ENCODE results near the gene PCDHB10.

Gene PCDHB10

DNA sequence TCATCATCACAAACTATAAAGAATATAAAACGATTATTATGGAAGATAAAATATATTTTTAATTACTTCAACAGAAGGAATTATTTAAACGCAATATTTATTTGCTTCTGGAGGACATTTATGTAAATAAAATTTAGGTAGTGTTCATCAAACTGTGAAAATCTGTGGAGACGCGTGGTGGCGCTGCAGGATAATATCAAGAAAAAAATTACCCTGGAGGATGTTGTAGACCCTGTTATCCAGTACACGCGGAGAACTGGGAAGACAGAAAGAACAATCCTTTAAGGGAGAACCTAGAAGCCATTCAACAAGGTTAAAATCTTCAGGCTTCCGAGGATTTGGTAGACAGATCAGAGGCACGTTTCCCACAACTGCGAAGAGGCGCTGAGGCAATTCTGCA is 16.3 kb downstream of the PCDHB10 start, which contains the start of gene PCDHB12:
PCDHB12 (plus strand) TSS at position 242 of the 400 bp plus-strand sequence. CDS start 189 bp downstream, outside the sequence.
- TF ChIP-seq, protein P1, sequence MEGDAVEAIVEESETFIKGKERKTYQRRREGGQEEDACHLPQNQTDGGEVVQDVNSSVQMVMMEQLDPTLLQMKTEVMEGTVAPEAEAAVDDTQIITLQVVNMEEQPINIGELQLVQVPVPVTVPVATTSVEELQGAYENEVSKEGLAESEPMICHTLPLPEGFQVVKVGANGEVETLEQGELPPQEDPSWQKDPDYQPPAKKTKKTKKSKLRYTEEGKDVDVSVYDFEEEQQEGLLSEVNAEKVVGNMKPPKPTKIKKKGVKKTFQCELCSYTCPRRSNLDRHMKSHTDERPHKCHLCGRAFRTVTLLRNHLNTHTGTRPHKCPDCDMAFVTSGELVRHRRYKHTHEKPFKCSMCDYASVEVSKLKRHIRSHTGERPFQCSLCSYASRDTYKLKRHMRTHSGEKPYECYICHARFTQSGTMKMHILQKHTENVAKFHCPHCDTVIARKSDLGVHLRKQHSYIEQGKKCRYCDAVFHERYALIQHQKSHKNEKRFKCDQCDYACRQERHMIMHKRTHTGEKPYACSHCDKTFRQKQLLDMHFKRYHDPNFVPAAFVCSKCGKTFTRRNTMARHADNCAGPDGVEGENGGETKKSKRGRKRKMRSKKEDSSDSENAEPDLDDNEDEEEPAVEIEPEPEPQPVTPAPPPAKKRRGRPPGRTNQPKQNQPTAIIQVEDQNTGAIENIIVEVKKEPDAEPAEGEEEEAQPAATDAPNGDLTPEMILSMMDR (IDR thresholded peaks at IDR 0.05): peak; percentile 61

DNA sequence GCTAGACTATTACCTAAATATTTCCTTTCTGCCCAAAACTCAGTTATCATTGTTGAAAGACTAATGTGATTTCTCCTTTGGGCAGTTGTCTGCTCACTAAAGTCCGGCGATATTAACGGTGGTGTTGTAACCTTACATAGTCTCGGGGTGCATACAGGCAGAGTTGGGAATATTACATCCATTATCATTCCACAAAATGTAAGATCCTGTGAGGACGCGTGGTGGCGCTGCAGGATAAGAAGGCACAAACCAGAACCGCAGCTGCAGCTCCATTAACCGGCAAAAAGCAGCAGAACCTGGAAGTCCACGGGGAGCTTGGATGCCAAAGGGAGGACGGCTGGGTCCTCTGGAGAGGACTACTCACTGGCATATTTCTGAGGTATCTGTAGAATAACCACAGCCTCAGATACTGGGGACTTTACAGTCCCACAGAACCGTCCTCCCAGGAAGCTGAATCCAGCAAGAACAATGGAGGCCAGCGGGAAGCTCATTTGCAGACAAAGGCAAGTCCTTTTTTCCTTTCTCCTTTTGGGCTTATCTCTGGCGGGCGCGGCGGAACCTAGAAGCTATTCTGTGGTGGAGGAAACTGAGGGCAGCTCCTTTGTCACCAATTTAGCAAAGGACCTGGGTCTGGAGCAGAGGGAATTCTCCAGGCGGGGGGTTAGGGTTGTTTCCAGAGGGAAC is 21.6 kb downstream of the PCDHB10 start, which contains the start of gene PCDHB13:
PCDHB13 (plus strand) TSS at position 264 of the 684 bp plus-strand sequence; CDS start at position 469, 205 bp downstream.
- TF ChIP-seq, protein P1 (IDR thresholded peaks at IDR 0.05): peak; percentile 57

DNA sequence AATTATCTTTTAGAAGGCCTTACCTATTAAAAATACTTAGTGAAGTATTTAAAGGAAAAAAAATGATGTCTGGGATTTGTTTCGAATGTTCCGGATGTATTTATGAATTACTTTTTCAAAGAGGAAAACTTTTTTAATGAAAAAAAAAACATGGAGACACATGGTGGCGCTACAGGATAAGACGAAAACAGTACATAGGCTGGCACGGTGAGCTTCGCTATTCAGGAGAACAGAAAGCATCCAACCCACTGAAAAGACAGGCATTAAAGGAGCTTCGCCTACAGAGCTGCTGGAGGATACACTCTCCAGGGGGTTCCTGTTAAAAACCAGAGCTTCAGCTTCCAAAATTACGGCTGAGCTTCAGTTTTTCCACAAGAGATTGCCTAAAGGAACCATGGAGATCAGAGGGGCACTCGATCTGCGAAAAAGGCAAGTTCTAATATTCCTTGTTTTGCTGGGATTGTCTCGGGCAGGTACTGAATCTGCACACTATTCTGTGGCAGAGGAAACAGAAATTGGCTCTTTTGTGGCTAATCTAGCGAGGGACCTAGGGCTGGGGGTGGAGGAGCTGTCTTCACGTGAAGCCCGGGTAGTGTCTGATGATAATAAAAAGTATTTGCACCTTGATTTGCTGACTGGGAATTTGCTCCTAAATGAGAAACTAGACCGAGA is 31.1 kb downstream of the PCDHB10 start, which contains the start of gene PCDHB14:
PCDHB14 (plus strand) TSS at position 232 of the 672 bp plus-strand sequence; CDS start at position 395, 163 bp downstream.
- TF ChIP-seq, protein P1 (IDR thresholded peaks at IDR 0.05): peak; percentile 42; the same call in 1 of the 2 replicates

DNA sequence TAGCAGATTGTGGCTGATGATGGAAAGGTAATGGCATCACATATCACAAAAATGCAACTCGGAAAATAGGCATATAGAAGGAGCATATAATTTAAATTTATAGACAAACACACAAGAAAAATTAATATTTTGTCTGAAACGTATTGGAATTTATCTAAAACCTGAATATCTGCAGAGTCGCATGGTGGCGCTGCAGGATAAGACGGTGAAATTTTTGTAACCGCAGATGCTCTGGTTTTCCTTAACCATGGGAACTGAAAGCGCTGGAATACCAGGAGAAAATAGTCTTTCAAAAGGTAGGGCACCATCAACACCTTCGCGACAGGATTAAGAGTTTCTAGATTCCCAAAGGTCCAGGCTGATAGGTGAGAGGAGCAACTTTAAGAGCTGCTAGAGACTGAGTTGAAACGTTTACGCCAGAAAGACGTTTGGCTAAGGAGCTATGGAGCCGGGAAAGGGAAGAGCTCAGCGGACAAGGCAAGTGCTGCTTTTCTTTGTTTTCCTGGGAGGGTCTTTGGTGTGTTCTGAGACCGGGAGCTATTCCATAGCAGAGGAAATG is 42.0 kb downstream of the PCDHB10 start:
- TF ChIP-seq, protein P1 (IDR thresholded peaks at IDR 0.05): peak; percentile 60; the same call in 1 of the 2 replicates

DNA sequence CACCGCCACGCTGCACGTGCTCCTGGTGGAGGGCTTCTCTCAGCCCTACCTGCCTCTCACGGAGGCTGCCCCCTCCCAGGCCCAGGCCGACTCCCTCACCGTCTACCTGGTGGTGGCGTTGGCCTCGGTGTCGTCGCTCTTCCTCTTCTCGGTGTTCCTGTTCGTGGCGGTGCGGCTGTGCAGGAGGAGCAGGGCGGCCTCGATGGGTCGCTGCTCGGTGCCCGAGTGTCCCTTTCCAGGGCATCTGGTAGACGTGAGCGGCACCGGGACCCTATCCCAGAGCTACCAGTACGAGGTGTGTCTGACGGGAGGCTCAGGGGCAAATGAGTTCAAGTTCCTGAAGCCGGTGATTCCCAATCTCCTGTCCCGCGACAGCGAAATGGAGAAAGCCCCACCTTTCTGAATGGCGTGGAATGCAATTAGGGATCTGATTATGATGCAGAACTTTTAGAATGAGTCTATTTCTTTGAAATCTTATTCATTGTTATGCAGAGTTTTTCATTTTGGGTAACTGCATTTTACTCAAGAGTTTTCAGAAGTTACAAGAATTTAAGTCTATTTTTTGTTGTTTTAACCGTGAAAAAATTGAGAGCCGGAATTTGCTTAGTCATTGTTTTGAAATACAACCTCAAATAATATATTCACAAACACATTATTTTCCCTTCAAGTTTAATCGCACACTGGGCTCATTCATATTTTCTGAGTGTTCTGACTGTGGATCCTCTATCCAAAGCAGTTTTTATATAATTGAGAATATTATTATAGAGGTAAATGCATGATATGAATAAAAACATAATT is 44.6 kb downstream of the PCDHB10 start:
- TF ChIP-seq, protein P1 (IDR thresholded peaks at IDR 0.05): no peak

DNA sequence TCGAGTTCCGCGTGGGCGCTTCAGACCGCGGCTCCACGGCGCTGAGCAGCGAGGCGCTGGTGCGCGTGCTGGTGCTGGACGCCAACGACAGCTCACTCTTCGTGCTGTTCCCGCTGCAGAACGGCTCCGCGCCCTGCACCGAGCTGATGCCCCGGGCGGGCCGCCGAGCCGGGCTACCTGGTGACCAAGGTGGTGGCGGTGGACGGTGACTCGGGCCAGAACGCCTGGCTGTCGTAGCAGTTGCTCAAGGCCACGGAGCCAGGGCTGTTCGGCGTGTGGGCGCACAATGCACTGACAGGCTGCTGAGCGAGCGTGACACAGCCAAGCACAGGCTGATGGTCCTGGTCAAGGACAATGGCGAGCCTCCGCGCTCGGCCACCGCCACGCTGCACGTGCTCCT is 49.3 kb downstream of the PCDHB10 start:
- TF ChIP-seq, protein P1 (IDR thresholded peaks at IDR 0.05): no peak

All from LNCAP (cell line).